Measurements from ENCODE around the gene NOS3.

The NOS3 gene

DNA sequence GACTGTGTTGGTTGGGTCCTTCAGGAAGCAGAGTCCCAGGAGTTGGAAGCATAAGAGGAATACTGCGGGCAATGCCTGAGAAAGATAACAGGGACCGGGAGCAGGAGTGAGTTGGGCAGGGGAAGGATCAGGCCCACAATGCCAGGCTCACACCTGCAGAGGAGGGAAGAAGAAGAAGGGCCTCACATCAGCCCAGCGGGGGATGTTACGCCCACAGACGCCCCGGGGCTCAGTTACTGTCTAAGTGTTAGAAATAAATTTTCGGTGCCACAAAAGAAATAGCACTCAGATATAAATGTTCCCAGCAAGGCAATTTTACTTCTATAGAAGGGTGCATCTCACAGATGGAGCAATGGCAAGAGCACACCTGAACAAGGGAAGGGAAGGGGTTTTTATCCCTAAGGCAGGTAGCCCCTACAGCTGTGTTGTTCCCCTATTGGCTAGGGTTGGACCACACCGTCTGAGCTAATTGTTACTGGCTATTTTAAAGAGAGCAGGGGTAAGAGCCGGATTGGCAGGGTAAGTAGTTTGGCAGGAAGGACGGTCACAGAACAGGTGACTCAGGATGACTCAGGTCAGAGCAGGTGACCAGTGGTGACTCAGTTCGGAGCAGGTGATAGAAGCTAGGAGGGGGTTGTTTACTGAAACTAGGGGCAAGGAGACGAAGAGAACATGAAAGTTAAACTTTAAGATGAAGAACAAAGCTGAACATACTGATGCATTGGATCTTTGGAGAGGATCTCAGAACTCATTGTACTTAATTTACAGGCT lies at the start of gene NOS3:
Gene NOS3, plus strand, starts transcription at position 602 of the 771 bp plus-strand sequence. CDS start 2,787 bp downstream, outside the sequence.
- no peak for DNase-seq (ENCODE audit: low read depth in 2 of 2)

GRCh38 chr7:150941351-150942000 lies 49.3 kb upstream of the NOS3 start:
- no peak for DNase-seq (ENCODE audit: low read depth in 2 of 2)

DNA sequence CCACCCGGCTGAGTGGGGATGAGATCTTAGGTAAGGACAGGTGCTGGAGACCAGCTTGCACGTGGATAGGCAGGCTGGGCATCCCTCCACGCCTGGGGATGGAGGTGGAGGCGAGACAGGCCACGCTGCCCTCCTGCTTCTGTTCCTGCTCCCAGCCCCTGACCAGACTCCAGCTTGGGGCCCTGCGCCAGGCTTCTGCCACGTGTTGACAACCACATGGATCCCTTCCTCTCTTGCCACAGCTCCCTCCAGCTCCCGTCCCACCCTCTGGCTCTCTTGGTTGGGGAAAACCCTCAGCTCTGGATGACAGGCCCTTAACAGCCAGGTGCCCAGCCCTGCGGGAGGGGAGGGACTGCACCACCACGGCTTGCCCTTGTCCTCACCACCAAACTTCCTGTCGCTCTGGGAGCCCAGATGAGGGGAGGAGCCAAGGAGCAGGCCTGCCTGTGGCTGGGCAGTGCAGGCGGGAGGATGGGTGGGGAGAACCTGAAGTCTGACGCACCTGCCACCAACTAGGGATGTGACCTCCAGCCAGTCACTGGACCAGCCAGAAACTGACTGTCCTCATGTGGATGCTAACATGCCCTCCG lies 48.7 kb upstream of the NOS3 start:
- DNase-seq (ENCODE audit: low read depth in 2 of 2): peak; percentile 20 to 41

DNA sequence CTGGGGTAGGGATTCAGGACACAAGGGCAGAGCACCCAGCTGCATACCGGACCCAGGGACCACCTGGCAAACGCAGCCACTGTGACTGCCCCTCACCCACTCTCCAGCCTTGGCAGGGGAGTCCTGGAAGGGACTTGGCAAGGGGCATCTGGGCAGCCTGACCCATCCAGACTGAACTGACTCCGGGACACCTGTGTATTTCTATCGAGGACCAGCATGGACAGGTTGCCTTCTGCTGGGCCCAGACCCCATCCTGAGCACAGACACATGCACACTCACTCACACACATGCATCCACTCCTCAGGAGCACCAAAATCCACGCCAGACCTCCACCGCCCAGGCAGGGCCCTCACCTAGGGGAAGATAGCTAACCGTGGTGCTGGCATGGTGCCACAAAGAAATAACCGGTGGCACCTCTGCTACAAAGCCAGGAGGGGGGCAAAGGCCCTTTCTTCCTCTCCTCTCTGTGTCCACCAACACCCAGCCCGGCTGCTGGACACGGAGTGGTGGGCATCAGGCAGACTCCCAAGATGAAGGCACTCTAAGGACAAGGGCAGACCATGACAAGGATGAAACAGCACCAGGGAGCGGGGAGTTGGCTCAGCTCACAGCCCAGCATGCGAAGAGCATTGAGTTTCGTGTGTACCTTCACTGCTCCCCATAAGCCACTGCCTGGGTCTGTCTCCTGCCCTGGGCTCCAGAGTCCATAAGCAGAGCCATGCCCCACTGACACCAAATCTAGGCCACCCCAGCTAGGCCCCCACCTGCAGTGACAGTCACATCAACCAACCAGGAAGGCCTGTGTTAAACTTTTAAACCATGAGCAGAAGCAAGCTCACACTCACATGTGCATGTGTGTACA lies 48.0 kb upstream of the NOS3 start:
- no peak for DNase-seq (ENCODE audit: low read depth in 2 of 2)

GRCh38 chr7:150943453-150943814 lies 47.4 kb upstream of the NOS3 start:
- DNase-seq (ENCODE audit: low read depth in 2 of 2): no peak

DNA sequence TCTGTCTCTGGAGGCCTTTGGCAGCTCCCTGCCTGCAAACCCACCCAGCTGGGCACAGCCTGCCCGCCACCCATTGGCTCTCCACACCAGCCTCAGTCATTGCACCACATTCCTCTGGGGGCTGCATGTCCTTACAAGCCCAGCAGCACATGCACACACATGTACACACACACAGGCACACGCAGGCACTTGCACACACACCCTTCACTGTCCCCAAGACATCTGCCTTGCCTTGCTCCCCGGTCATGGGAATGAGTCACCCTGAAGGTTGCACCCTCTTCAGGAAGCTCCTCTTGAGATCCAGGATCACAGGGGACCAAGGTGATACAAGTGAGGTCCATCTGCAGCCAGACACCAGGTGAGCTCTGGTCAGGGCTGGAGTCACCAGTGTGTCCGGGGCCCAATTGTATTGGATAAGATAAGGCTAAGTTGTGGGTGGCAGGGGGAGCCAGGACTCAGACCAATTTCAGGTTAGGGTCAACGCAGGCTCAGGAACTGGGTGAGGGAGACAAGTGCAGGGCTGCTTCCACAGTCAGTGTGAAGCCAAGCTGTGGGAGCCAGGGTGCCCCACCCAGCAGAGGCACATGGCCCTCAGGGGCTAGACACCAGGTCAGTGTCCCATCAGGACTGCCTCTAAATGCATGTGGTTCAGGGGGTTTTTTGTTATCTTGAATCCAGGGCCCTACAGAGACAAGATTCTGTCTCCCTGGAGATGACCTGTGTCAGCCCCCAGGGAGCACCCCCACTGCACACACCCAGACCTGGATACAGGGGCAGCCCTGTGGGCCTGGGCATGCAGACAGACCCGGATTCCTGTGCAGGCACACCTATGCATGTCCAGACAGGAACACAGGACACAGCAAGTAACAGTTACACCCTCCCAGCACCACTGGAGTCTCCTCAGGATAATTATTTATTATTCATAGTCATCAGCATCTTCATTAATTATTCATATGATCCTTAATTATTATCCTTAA lies 46.5 kb upstream of the NOS3 start:
- no peak for DNase-seq (ENCODE audit: low read depth in 2 of 2)

GRCh38 chr7:150945171-150945852 lies 45.5 kb upstream of the NOS3 start:
- DNase-seq (ENCODE audit: low read depth in 2 of 2): no peak

DNA sequence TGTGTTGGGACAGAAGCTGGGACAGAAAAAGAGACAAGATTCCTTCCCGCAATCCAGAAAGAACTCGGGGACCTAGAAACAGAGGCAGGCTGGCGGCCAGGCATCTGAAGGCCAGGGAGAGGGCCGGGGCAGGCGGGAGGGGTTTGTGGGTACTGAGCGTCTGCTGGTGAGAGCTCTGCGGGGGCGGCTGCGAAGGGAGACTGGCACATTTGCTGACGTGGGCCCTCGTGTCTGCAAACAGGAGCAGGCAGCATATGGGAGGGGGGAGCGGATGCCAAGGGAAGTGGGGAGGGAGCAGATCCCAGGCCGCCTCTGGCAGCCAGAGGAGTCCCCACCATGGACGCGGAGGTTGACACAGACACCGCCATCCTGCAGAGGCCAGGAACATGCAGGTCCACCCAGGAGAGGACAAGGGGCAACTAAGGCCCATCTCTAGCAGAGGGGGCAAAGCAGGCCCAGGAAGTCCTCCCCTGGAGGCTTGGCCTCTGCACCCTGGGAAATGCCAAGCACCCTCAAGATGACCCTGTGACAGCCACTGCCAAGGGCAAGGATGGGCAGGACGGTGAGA lies 44.9 kb upstream of the NOS3 start:
- no peak for DNase-seq (ENCODE audit: low read depth in 2 of 2)

GRCh38 chr7:150946421-150947240 lies 44.2 kb upstream of the NOS3 start:
- DNase-seq (ENCODE audit: low read depth in 2 of 2): no peak

GRCh38 chr7:150947241-150947745 lies 43.5 kb upstream of the NOS3 start:
- DNase-seq (ENCODE audit: low read depth in 2 of 2): no peak

GRCh38 chr7:150947761-150948651 lies 42.8 kb upstream of the NOS3 start:
- DNase-seq (ENCODE audit: low read depth in 2 of 2): no peak

DNA sequence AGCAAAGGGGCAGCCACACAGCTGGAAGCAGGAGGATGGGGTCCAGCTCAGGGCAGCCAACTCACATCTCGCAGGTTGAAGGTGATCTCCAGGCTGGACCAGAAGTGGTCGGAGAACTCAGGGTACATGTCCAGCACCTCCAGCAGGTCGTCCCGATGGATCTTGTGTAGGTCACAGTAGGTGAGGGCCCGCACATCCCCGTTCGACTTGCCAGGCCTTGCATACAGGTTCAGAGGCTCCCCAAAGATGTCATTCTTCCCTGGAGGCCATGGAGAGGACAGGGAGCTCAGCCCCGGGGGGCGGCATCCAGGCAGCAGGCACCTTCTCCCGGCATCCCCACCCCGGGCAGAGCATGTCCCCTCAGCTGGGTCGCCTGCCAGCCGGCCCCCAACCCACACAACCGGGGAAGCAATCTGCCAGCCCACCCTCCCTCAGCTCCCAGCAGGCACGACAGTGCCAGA lies 42.0 kb upstream of the NOS3 start:
- no peak for DNase-seq (ENCODE audit: low read depth in 2 of 2)

DNA sequence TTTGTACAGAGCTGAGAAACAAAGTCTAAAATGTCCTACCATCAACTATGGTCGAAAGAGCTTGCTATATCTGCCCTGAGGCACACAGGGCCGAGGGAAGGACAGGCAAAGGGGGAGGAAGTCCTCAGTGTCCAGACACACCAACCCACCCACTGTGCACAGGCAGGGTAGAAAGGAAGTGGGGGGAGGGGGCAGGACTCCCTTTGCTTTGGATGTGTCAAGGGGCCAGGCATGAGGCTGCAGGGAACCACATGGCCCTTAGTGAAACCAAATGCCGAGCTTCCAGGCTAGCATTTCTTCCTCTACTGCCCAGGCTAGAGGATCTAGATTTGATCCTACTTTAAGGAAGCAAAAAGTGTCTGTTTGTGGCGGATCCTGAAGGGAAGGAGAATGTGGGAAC lies 41.3 kb upstream of the NOS3 start:
- DNase-seq (ENCODE audit: low read depth in 2 of 2): no peak

GRCh38 chr7:150949971-150950491 lies 40.8 kb upstream of the NOS3 start:
- DNase-seq (ENCODE audit: low read depth in 2 of 2): no peak

DNA sequence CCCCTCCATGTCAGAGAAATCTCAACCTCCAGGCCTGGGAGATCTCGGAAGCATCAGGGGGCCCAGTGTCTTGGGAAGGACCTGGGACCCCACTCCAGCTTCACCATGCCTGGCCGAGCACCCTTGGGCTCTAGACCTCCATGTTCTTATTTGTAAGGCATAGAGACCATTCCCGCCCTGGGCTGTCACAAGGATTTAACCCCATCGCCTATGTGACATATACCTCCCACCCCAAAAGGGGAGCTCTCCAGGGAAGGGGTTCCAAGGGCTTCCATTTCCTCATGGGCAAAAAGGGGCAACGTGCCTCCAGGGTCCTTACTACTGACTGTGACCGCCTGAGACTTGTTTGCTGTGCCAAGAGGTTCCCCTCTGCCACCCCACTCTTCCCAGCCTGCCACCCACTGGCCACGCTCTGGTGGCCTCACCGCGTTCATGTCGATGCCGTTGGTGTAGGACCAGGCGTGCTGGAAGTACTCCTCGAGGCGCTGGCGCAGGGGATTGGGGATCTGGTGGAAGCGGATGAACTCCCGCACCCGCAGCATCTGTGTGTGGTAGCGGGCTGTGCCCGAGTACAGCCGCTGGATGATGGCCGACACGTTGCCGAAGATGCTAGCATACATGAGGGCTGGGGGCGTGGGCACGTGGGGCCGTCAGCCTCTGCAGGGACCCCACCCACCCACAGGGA lies 40.2 kb upstream of the NOS3 start:
- no peak for DNase-seq (ENCODE audit: low read depth in 2 of 2)

GRCh38 chr7:150951181-150951520 lies 39.7 kb upstream of the NOS3 start:
- DNase-seq (ENCODE audit: low read depth in 2 of 2): no peak

DNA sequence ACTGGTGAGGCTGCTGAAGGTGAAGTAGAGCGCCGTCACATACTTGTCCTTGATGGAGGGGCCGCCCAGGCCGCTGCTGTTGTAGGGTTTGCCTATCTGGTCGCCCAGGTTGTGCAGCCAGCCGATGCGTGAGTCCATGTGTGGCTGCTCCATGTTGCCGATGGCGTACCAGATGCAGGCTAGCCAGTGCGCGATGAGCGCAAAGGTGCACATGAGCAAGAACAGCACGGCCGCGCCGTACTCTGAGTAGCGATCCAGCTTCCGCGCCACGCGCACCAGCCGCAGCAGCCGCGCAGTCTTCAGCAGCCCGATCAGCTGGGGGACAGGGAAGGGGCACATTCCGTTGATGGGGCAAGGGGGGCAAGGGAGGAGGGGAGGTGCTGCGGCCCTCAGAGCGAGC lies 39.3 kb upstream of the NOS3 start:
- DNase-seq (ENCODE audit: low read depth in 2 of 2): no peak
